Common myeloid progenitor, CD34-positive (primary cell): ENCODE results near the gene GLI2.

Experiments
- CTCF ChIA-PET: fragments of 350-600 bp; sonication (Branson Sonifier 250); formaldehyde crosslinking; loops from one replicate; lab custom pipeline; 2021; ENCODE audit warnings: antibody characterized with exemption; lab: Charles Lee
- POLR2A ChIA-PET: fragments of 350-600 bp; sonication (Branson Sonifier 250); formaldehyde crosslinking; loops from one replicate; lab custom pipeline; 2021; ENCODE audit warnings: antibody characterized with exemption; lab: Charles Lee
- DNase-seq, 3 donors: peaks; one replicate each; pipeline versions ENCODE4 v3.0.0 to v3.0.0-alpha.2; 2013
- H3K27ac ChIP-seq, 2 experiments: 1 replicate in 1 of 2; 2 replicates in 1 of 2; pipeline ENCODE4 v1.7.0; 2013; ENCODE audit warnings: inconsistent platforms in 2 of 2, low read length in 2 of 2, mild to moderate bottlenecking in 2 of 2, low read depth in 1 of 2, moderate library complexity in 1 of 2; ENCODE audit not compliant: severe bottlenecking in 2 of 2, insufficient read depth in 1 of 2, poor library complexity in 1 of 2
- H3K27me3 ChIP-seq, 5 experiments: replicated peaks in 2 of 5; 1 replicate in 3 of 5; 2 replicates in 2 of 5; pipeline versions ENCODE4 v1.6.1 to v1.7.0; 2013; ENCODE audit warnings: low read length in 4 of 5, mild to moderate bottlenecking in 2 of 5, moderate library complexity in 2 of 5, inconsistent platforms in 1 of 5; ENCODE audit not compliant: insufficient read depth in 5 of 5, control insufficient read depth in 4 of 5
- H3K36me3 ChIP-seq, 4 experiments: 1 replicate in 2 of 4; 2 replicates in 2 of 4; pipeline versions ENCODE4 v1.6.1 to v1.7.0; 2013; ENCODE audit warnings: low read length in 3 of 4, control low read depth in 1 of 4, mild to moderate bottlenecking in 1 of 4; ENCODE audit not compliant: control insufficient read depth in 4 of 4, insufficient read depth in 4 of 4
- H3K4me1 ChIP-seq, 4 experiments: 1 replicate in 3 of 4; 2 replicates in 1 of 4; pipeline versions ENCODE4 v1.6.1 to v1.7.1; 2013; ENCODE audit warnings: low read length in 3 of 4, mild to moderate bottlenecking in 3 of 4, control low read depth in 1 of 4, inconsistent platforms in 1 of 4, moderate library complexity in 1 of 4; ENCODE audit not compliant: control insufficient read depth in 4 of 4, insufficient read depth in 4 of 4; ENCODE audit errors: control extremely low read depth in 1 of 4
- H3K4me3 ChIP-seq, 7 experiments: 1 replicate in 4 of 7; 2 replicates in 3 of 7; pipeline versions ENCODE4 v1.5.1 to v1.7.0; 2013; ENCODE audit warnings: mild to moderate bottlenecking in 7 of 7, low read length in 6 of 7, moderate library complexity in 6 of 7, inconsistent platforms in 2 of 7, low read depth in 2 of 7, control low read depth in 1 of 7; ENCODE audit not compliant: insufficient read depth in 4 of 7, control insufficient read depth in 1 of 7; ENCODE audit errors: extremely low read depth in 1 of 7
- H3K9me3 ChIP-seq, 5 experiments: 1 replicate in 4 of 5; 2 replicates in 1 of 5; pipeline versions ENCODE4 v1.6.1 to v1.7.1; 2013; ENCODE audit warnings: low read length in 4 of 5, mild to moderate bottlenecking in 2 of 5, inconsistent platforms in 1 of 5, low read depth in 1 of 5, moderate library complexity in 1 of 5; ENCODE audit not compliant: control insufficient read depth in 4 of 5, insufficient read depth in 2 of 5; ENCODE audit errors: control extremely low read depth in 1 of 5
- WGBS: methylation state at CpG from one replicate; pipeline ENCODE4 v1.1.5; 2013; ENCODE audit not compliant: insufficient coverage; 5-methylcytosine and 5-hydroxymethylcytosine counted together

The GLI2 gene

DNA sequence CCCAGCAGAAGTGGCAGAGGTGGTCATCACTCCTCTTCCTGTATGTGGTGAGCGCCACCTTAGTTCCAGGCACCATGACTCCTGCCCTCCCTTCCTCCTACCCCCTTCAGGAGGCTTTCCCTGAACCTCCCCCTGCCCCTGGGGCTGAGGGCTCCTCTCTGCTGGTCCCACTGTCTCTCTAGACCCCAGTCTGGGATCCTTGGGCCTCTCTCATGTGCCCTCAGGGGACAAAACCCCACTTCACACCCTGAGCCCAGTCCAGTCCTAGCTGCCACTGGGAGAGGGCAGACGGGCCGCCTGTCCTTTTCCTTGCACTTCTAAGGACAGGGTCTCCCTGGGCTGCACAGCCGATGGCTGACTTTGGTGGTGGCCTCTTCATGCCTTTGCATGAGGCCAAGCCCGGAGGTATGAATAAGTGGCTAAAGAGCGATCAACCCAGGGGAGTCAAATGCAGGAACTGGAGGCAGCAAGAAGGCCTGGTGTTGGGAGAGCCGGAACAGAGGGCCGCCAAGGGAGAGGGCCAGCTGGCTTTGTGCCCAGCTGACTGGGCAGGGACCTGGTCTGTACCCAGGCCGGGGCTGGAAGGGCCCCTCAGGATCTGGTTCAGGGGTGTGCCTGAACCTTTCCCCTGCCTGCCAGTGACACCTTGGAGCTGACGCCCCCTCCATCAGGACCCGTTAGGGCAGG lies 29.5 kb downstream of the GLI2 start:
- Histone ChIP-seq H3K36me3 (no peaks in the 10 kb centered on the region), H3K27ac (no peak overlapping the region), H3K9me3 (no peaks in the 10 kb centered on the region), H3K4me3 (no peak overlapping the region), H3K27me3 (peaks cover 0 to 2% (median 0%) of the 10 kb centered on the region in 5 experiments), H3K4me1 (peaks cover 0 to 10% (median 0%) of the 10 kb centered on the region in 4 experiments)
- no peak for DNase-seq
- 98% methylated on average over 10 of the region's 11 CpGs for WGBS
- POLR2A ChIA-PET, result no interaction called here
- CTCF ChIA-PET, result no interaction called here

DNA sequence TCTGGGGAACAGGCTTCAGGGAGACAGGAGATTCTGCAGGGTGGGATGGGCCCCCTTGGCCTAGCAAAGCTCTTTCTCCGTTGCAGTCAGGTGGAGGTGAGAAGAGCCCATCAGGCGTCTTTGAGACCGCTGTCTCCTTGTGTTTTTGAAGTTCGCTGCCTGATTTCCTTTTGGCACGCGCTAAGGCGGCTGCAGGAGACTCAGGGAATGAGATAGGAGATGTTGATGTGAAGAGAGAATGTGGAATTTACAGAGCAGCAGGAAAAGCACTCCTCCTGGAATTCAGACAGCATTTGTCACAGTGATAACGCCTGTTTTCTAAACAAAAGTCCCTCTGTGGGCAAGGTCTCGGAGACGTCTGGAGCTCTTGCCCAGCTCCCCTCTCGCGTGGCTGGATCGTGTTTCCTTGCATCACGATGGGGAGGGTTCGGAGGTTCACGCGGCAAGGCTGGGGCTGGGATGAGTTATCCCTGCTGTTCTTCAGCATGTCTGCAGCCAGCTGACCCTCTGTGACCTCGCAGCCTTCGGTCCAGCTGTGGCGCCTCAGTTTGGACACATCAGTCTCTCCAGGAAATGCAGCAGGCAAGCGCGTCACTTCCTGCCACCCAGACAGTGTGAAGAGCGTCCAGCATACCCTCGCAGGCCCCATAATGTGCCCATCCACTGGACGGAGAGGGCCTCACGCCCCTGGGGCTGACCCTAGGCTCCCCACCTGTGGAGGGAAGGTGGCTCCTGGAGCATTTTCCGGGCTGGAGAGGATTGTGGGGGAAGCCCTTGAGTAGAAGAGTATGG lies 30.2 kb downstream of the GLI2 start:
- Histone ChIP-seq H3K27ac (no peak overlapping the region), H3K27me3 (peaks cover 0 to 2% (median 0%) of the 10 kb centered on the region in 5 experiments), H3K4me3 (no peak overlapping the region), H3K9me3 (no peaks in the 10 kb centered on the region), H3K36me3 (no peaks in the 10 kb centered on the region), H3K4me1 (peaks cover 0 to 10% (median 0%) of the 10 kb centered on the region in 4 experiments)
- DNase-seq, result no peak
- ChIA-PET CTCF (interaction anchor here (1.0 kb wide), 1 partner anchor 82 kb away, joined by 3 read pairs; no protein-coding TSS in a partner anchor), POLR2A (no interaction called here)
- 97% methylated on average over 25 of the region's 27 CpGs for WGBS

DNA sequence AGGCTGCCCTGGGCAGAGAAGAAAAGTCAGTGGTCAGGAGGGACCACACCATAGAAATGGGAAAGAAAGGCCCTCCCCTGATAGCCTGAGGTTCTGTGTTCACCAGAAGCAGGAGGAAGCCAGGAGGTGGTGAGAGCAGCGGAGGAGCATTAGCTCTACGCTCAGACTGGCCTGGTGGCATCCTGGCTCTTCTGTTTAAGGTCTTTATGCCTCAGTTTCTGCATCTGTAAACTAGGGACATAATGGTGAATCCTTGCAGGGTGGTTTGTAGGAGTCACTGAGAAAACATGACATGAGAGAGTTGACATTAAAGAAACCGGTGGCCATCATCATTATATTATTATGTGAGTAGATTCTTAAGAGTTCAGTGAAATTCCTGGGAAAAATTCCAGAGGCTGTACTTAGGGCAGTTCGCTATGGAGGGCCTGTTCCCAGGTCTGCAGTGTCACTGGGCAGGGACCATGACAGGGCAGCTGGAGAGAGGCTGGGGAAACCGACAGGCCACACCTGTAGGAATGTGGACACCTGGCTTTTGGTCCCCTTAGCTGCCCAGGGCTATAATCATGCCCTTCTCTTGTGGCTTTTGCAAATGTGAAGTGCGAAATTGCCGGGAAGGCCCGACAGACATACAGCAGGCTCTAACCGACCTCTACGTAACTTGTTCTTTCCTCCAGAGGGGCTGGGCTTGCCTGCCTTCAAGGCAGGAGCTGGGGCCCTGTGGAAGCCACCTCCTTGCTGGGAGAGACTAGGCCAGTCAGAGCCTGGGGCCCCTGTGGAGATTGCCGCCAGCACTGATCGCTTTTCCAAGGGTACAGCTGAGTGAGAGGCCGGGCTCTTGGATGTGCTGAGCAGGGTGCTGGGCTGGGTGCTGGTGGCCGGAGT lies 31.0 kb downstream of the GLI2 start:
- H3K9me3 ChIP-seq, result no peaks in the 10 kb centered on the region
- H3K4me1 ChIP-seq, result peaks cover 0 to 14% (median 0%) of the 10 kb centered on the region in 4 experiments
- H3K27ac ChIP-seq, result no peak overlapping the region
- H3K4me3 ChIP-seq, result no peak overlapping the region
- CTCF ChIA-PET, result interaction anchor here (1.0 kb wide), 1 partner anchor 83 kb away, joined by 3 read pairs; no protein-coding TSS in a partner anchor
- H3K36me3 ChIP-seq, result no peaks in the 10 kb centered on the region
- POLR2A ChIA-PET, result no interaction called here
- no peak for DNase-seq
- peaks cover 0 to 2% (median 0%) of the 10 kb centered on the region in 5 experiments for H3K27me3 ChIP-seq
- WGBS, result 96% methylated on average over 13 of the region's 14 CpGs

DNA sequence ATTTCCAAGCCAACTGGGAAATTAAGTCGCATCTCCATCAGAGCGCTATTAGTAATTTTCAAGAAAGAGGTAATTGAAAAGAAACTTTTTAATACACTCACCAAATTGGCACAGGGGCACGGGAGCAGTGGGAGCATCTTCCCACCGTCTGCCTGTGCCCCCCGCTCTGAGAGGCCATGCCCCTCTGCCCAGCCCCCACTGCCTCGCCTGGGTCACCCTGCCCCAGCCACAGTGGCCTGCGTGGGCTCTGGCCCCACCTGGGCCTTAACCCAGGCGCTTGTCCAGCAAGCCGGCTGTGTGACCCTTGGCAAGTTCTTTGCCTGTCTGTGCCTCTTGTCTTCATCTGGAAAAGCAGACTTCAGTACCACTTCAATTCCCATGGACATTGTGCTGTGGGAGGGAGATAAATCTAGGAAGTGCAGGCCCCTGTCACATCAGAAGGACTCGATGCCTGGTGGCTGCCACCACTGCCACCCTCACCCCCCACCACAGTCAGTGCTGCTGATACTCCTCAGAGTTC lies 31.9 kb downstream of the GLI2 start:
- no peaks in the 10 kb centered on the region for H3K36me3 ChIP-seq
- no peak overlapping the region for H3K27ac ChIP-seq
- ChIA-PET POLR2A (no interaction called here), CTCF (no interaction called here)
- no peak overlapping the region for H3K4me3 ChIP-seq
- no peak for DNase-seq
- WGBS, result 96% methylated on average over 7 of the region's 10 CpGs
- peaks cover 0 to 16% (median 0%) of the 10 kb centered on the region in 4 experiments for H3K4me1 ChIP-seq
- H3K27me3 ChIP-seq, result peaks cover 0 to 2% (median 0%) of the 10 kb centered on the region in 5 experiments
- H3K9me3 ChIP-seq, result no peaks in the 10 kb centered on the region

DNA sequence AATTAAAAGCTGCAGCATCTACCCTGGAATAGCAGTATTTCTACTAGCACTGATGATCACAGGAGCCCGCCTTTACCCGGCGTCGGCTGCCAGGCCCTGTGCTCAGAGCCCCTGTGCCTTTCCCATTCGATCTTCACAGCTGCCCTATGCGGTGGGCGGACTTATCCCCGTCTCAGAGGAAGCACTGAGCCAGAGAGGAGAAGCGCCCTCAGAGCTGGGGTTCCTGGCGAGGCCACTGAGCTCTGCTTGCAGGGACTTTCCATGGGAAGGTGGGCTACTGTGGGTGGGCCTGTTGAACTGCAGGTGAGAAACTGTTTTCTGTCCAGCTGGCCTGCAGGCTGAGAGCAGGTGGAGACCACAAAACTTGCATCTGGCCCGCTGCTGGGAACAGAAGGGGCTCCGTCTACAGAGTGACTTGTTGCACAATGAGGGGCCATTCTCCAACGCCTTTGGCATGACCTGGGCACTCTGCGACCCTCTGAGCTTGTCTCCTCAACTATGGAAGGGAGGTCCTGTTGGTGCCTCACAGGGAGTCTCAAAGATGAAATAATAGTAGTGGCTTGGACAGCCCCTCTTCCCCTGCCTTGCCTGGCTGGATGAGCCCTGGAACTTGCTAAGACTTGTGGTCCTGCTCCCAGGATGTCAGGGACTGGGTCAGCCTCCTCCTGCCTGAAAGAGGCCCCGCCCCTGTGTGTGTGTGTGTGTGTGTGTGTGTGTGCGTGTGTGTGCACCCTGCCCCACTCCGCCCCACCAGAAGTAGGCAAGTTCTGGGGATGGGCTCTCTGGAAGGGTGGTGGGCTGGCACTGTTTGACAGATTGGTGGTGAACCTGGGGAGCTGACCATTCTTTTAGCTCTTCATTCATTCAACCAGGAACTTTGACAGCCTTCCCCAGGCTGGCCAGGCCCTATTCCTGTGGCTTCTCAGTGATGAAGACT lies 32.7 kb downstream of the GLI2 start:
- peaks cover 0 to 2% (median 0%) of the 10 kb centered on the region in 5 experiments for H3K27me3 ChIP-seq

More for the DNA sequence above, 32.7 kb downstream of the GLI2 start:
- no peak overlapping the region for H3K4me3 ChIP-seq
- no peaks in the 10 kb centered on the region for H3K9me3 ChIP-seq
- 95% methylated on average over 14 of the region's 17 CpGs for WGBS
- ChIA-PET POLR2A (no interaction called here), CTCF (interaction anchor here (1.2 kb wide), 1 partner anchor 73 kb away, joined by 3 read pairs; no protein-coding TSS in a partner anchor)
- no peak for DNase-seq
- no peak overlapping the region for H3K27ac ChIP-seq
- H3K36me3 ChIP-seq, result no peaks in the 10 kb centered on the region
- peaks cover 0 to 16% (median 0%) of the 10 kb centered on the region in 4 experiments for H3K4me1 ChIP-seq
